DMS153 (cell line): ENCODE results near the gene CAMTA1.

Experiments used
- DNase-seq: peaks from one replicate; lab custom pipeline; 2025; lab: John Stamatoyannopoulos, UW

CAMTA1 gene

GRCh38 chr1:7040969-7041695, 255.9 kb downstream of the CAMTA1 start:
- no peak for DNase-seq

- peak; percentile 36 for DNase-seq
Measured at GRCh38 chr1:7042322-7043190, 257.3 kb downstream of the CAMTA1 start.

DNA sequence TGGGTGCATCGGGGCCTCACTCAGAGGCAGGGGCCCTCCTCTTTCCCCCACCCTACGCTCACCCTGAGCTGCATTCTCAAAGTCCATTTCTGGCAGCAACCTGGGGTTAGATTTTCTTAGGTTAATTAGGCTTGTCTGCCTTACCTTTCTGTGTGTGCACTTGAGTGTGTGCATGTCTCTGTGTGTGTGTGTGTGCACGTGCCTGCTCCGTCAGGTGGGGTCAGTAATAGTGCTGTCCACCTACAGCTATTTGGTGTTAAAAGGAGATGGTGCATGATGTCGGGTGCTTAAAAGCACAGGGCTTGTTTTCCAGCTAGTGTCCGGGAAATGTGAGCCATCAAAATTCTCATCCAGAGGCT, 257.9 kb downstream of the CAMTA1 start:
- no peak for DNase-seq

DNA sequence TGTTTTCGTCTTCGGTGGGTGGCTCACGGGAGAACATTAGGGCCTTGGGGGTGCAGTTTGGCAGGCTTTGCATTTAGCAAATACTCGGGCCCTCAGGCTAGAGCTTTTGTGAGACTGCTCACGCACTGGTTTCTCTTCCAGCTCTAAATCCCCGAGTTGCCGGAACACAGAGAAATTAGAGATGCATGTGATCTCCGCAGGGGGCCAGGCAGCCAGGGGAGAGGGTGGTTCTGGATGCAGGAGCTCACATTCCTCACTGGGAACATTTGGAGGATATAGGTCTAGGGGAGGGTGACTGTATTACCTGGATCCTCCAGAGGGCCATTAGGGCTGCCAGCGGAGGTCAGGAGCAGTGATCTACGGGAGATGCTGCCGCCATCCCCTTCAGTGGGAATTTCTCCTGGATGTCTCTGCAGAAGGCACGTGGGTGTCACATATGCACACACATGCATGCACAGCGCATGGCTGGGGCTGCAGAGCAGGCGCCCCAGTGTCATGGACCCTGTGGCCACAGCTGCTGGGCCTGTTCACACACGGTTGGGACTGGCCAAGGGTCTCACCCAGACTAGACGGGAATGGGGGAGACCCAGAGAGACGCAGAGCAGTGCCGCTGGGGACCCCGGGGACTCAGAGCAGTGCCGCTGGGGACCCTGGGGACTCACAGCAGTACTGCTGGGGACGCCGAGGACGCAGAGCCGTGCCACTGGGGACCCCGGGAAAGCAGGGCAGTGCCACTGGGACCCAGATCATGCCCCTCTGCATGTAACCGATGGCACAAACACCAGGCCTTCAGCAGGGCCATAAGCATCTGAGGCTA, 258.7 kb downstream of the CAMTA1 start:
- DNase-seq = no peak

- no peak for DNase-seq
Measured at GRCh38 chr1:7045897-7046296, 260.6 kb downstream of the CAMTA1 start.

DNA sequence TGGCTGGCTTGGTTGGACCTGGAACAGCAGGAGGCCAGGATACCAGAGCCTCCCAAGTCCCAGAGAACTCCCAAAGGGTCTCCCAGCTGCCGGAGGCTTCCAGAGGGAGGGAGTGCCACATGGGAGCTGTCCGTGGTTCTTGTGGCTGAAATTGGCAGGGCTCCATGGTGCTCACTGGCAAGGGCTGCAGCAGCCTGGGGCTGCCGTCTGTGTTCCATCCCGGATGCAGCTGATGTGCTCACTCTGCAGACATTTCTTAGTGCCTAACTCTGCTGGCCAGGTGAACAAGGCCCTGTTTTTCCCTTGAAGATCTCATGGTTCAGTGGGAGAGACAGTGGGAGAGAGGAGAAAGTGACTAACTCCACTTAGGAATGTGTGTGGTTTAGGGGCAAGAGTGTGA, 261.1 kb downstream of the CAMTA1 start:
- DNase-seq = no peak

DNA sequence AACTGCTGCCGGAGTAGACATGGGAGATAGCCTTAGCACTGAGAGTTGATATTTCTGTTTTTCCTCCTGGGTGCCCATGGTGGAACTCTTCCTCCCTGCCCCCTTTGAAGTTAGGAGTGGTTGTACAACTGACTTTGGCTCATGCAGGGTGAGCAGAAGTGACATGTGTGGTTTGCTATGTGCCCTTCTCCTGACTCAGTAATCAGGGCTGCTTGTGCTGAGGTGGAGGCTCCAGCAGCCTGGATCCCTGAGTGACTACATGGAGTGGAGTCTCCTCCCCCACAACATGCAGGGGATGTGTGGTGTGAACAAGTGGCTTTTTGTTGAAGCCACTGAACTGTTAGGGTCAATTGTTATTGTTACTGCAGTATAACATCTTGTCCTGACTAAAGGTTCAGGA, 261.6 kb downstream of the CAMTA1 start:
- DNase-seq = no peak

DNA sequence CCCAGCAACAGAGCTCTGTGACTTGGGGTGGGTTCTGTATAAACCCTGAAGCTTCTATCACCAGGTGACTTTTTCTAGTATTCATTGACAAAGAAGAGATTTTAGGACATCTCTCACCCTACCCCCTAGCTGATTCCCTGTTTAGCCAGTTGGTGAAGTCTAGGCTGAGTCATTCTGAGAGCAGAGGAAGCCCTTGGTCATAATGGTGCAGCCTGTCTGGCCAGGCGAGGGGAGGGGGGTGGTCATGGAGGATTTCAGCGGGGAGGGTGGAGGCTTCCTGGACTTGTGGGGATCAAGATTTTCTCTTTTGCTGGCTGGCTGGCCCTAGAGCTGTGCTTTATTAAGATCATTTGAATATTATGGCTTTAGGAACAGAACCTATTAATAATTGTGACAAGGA, 262.6 kb downstream of the CAMTA1 start:
- DNase-seq = no peak

- DNase-seq = no peak
Measured at GRCh38 chr1:7048395-7048794, 263.1 kb downstream of the CAMTA1 start.

DNA sequence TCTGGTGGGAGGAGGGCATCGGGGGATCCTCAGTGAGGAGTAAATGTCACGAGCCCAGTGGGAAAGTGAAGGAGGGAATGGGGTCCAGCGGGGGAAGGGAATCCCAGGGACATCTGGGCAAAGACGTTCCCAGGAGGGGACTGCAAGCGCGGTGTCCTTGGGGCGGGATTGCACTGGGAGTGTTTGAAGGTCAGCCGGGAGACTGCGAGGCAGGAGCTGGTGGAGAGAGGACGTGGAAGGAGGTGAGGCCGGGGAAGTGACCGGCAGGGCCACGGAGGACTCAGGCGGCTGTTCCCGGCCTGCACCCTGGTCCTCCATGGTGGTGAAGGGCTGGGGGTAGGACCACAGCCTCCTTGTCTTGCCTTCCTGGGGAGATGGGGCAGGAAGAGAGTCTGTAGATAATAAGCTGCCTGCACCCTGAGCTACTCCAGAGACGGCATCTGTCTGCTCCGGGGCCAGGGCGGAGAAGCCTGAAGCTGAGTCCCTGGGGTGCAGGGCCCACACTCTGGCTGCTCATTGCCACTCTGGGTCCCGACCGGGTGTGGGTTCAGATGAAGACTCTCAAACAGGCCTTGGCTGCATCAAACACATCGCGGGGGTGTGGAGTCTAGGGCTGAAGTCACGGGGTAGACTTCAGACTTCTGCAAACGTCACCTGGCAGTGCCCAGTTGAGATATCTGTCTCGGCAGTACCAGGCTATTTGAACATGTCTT, 264.8 kb downstream of the CAMTA1 start:
- DNase-seq = no peak

- no peak for DNase-seq
Measured at GRCh38 chr1:7050751-7051665, 265.8 kb downstream of the CAMTA1 start.

- DNase-seq = no peak
Measured at GRCh38 chr1:7052701-7053100, 267.4 kb downstream of the CAMTA1 start.

DNA sequence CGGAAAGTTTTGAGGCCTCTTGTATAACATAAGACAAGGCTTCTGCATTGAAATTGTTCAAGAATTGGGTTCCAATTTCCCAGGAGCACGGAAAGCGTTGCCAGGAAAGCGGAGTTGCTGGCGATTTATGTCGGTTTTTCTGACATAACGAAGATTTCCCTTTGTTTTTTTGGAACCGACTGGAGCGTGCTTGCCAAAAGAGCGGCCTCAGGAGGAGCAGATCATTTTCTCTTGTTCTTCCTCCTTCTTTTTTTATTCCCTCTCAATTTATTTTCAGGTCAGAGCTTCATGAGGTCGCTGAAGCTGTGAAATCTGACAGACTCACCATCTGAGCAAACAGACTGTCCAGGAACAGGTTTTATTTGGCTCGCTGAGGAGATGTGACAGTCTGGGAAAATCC, 275.5 kb downstream of the CAMTA1 start:
- no peak for DNase-seq

DNA sequence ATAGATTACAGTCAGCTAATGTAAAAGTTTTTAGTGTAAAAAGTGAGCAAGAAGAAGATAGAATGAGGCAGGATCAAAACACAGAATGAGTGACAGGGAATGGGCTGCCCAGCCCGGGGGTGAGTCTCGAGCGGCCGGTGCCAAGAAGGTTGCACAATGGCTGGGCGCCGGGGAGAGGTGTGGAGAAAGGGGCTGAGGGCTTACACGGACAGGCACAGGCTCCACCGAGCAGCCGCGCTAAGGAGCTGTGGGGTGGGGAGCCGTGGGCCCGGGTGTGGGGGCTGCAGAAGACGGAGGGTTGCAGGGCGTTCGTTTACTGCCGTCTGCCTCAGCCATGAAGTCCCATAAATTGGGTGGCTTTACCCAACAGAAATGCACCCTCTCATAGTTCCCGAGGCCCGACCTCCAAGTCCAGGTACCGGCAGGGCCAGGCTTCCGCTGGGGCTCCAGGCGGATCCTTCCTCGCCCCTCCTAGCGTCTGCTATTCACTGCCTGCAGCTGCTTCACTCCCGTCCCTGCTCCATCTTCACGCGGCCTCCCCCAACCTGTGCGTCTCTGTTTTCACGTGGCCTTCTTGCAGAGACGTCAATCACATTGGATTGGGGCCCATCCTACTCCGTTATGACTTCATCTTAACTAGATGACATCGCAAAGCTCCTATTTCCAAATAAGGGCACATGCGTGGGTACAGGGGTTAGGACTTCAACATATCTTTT, 277.2 kb downstream of the CAMTA1 start:
- no peak for DNase-seq

GRCh38 chr1:7063981-7064380, 278.7 kb downstream of the CAMTA1 start:
- DNase-seq = no peak

- DNase-seq = no peak
Measured at GRCh38 chr1:7068552-7068951, 283.3 kb downstream of the CAMTA1 start.

DNA sequence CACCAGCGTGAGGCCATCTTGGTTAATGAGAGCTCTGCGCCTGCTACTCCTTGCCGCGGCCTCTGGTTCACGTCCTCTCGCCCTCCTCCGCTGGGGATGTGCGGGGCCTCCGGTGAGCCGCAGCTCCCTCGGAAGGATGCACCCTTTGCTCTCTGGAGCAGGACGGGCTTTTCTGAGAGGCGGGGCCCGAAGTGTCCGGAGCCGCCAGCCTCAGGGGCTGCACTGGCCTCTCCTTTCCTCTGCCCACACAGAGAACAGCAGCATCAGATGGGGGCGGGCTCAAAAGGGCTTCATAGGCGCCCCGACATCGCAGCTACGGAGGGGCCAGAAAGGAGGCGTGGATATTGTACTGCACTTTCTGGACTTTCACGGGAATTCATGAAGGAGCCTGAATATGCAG, 284.7 kb downstream of the CAMTA1 start:
- DNase-seq = no peak

DNA sequence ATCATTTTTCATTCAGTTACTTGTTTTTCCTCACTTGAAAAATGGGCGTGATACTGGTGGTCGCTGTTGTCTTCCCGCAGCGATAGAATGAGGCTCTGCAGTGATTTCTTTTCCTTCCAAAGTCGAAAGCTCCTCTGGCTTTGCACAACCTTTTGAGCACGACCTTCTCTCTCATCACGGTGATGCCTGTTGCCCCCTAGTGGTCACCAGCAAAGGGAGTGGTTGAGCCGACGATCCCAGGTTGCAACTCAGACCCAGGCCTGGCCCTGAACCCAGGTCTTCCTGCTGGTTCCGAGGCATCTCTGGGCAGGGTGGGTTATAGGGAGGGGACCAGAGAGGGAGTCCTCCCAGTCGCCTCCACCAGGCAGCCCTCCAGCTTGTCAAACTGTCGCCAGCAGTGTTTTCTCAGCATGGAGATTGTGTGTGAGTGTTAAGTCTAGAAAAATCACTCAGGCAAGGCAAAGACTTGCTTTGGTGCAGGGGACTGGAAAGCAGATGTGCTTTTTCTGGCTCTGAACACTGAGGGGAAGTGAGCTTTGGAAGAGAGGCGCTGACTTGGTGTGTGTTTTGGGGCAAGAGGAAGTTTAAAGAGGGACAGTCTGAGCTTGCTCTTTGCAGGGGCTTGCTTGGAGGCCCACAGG, 285.3 kb downstream of the CAMTA1 start:
- peak; percentile 38 for DNase-seq

DNA sequence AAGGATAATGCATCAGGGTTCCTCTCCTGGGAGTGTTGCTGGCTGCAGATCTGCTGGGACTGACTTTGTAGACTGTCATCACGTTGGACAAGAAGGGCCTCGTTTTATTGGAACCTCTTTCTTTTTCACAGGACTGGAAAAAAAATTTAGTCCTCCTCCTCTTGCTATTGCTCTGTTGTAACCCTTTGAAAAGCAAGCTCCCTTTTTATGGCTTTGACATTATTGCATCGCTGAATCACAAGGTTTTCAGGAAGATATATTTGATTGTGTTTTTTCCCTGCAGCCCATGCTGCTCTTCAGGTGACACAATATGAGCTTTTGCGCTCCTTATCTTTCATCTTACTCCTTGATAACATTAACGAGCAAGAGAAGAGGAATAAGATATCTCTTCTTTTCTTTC, 290.9 kb downstream of the CAMTA1 start:
- no peak for DNase-seq

DNA sequence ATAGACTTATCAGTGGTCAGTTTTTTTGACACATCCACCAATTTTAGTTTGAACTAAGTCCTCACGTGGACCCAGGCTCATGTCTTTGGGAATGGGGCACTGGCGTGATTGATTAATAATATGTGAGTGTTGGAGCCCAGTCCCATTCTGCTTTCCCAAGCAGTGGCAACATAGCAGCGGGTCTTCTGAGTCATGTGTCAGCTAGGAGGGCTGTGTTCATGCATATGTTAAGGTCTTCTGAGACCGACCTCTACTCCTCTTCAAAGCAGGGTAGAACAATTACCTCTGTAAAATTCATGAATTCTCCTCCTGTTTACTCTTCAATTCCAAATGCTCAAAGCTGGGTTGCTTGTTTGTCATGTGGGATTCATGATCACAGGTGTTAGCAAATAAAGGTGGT, 291.3 kb downstream of the CAMTA1 start:
- DNase-seq = no peak
